Measurements from ENCODE around the gene MARCO.
"Not testable (repeated sequence)": the region's sequence is repeated elsewhere in the genome, so short reads cannot be mapped to it uniquely, and the experiment has no call there.

MARCO gene

DNA sequence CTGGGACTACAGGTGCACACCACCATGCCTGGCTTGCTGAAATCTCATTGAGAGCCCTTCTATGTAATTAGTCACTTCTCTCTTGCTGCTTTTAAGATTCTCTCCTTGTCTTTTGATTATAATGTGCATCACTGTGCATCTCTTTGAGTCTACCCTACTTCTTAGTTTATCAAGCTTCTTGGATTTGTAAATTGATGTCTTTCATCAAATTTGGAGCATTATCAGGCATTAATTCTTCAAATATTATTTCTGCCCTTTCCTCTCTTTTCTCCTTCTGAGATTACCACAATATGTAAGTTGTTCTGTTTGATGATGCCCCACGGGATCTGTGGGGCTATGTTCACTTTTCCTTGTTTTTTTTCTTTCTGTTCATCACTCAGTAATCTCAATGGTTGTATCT lies 9.0 kb upstream of the MARCO start:
- DNase-seq (ENCODE audit: low spot score): no peak

DNA sequence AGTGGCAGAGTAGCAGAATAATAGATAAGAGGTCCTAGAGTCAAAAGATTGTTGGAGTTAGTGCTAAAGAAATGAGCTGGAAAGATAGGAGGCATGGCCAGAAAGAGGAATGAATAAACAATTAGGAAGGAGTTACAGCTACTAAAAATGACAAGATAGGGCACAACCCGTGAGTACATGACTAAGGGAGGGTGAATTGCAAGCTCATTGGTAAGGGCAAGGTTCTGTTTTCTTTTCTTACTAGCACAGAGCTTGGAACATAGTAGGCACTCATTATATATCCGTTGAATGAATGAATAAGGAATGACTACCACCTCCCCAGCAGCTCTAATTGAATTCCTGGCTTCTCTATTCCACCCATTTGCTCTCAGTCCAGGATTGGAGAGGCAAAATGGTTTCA lies 5.7 kb upstream of the MARCO start:
- DNase-seq (ENCODE audit: low spot score): no peak

DNA sequence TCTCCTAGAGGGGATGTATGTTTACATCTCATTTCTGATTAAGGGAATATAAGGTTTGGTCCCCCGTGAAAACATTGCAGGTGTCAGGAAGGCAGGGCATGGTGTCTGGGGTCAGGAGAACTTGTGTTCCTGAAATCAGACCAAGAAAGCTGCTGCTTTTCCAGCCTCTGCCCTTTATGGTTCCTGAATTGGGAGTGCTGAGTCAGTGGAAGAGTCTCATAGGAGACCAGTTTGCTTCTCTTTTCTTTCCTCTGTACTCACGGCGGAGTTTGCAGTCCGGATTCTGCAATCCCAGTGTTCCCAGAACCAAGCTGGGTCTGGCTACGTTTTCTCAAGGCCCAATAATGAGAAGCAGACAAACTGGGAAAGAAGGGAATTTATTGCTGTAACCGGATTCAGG lies 5.1 kb upstream of the MARCO start:
- no peak for DNase-seq (ENCODE audit: low spot score)

DNA sequence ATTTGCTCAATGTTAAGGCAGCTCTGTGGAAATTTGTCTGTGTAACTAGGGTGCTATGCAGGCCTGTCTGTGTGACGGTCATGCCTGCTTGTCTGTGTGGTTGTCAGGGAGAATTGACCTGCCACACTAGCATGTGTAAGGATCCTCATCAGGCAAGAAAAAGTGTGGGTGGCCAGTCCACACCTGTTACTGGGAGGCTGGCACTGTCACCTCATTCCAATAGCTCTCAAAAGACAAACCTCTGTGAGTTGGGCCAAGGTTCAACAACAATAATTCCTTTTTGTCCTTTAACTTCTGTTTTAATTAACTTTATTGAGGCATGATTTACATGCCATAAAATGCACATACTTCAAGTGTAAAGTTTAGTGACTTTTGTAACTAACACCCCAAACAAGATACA lies 4.2 kb upstream of the MARCO start:
- no peak for DNase-seq (ENCODE audit: low spot score)

DNA sequence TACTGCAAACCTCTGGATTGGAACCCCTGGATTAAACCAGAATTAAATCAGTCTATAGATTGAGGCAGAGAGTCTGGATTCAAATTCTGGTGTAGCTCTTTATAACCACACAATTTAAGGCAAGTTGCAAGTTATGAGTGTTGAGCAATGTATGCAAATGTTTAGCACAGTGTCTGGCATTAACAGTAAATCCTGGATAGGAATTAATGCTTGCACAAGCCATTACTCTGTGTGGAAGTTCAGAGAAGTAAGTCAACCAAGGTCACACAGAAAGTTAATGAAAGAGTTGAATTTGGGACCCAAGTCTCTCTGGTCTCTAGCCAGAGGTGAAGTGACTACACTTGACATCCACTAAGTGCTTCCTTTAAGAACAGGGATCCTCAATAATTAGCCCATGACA lies 2.0 kb upstream of the MARCO start:
- no peak for DNase-seq (ENCODE audit: low spot score)

DNA sequence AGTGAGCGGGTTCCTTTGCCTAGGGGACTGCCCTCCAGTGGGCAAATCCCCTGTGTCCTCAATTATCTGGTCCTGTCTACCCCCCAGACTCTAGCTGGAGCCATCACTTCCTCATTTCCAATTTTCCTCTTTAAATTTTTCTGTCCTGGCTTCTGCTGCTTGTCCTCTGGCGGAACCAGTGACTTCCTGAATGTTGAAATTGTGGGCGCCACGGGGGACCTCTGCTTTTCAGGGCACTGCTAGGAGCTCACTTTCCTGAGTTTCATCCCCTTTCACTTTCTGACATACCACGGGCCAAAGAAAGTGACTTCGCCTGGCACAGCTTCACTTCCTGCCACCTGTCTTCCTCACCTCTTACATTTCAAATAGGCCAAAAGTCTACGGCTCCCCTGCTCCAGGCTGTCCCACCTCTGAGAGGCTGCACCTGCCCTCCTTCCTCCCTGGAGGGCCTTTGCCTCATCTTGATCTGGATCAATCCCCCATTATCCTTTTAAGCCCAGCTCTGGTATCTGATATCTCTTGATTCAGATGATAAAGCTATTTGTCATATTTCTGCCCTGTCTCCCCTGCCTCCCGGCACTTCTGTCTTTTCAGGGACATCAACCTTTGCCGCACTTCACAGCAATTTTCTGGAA lies 1.4 kb upstream of the MARCO start:
- no peak for DNase-seq (ENCODE audit: low spot score)

DNA sequence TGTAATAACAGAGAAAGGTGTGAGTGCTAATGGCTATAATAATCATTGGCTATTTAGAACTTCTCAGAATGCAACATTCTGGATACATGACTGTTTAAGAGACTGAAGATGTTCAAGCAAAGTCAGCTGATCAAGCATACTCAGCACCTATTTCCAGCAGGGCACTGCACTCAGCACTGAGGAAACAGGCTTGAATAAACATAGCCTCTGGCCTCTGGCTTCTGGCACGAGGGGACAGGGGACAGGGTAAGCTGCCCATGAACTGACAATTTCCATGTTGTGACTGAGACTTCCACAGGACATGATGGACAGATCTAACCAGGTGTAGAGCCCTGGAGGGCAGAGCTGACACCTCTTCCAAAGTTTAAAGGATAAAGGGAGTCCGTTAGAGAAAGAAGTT lies 1.3 kb downstream of the MARCO start:
- no peak for DNase-seq (ENCODE audit: low spot score)

DNA sequence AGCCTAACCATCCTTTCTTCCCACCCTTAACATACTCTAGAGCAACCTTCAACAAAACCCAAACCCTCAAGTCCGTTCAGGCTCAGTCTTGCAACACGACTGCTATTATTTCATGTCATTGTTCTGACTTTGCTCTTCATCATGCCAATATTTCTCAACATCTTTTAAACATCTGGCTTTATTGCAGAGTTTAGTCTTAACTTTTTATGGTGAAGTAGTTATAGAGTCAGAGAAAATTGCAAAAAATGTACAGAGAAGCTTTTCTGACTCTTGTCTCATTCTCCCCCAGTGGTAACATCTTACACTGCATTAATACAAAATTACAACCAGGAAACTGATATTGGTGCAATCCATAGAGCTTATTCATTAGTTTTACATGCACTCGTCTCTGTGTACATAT lies 3.9 kb downstream of the MARCO start:
- DNase-seq (ENCODE audit: low spot score): no peak

DNA sequence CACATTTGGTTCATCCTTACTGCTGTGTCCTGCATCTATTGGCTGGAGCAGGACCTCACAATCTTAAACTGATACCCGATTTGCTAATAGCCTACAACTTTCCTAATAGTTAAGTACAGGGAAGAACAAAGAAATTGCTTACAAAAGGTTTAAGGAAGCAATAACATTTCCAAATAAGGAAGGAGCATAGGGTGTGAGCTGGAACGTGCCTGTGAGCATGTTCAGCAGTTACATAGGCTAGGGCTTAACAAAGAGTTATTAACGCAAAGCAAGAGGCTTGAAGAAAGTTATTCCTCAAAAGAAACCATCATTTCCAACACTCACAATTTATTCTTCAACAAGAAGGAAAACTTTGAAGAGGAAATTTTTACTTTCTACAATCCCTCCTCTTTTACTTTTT lies 6.3 kb downstream of the MARCO start:
- DNase-seq (ENCODE audit: low spot score): not testable (repeated sequence)

DNA sequence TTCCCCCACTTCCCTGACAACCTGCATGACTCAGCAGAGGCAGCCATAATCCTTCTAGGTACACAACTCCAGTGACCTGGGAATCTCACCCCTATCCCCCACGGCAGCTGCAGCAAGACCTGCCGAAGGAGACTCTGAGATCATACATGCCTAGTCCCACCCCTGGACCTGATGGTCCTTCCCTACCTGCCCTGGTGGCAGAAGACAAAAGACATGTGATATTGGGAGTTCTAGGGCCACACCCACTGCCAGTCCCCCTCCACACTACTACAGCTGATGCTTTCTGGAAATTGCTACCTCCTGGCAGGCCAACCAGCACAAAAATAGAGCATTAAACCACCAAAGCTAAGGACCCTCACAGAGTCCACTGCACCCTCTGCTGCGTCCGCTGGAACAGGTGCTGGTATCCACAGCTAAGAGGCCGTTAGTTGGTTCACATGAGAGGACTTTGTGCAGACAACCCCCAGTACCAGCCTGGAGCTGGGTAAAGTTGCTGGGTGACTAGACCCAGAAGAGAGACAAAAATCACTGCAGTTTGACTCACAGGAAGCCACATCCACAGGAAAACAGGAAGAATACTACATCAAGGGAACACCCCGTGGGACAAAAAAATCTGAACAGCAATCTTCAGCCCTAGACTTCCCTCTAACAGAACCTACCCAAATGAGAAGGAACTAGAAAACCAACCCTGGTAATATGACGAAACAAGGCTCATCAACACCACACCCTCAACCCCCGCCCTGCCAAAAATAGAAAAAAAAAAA lies 12.5 kb downstream of the MARCO start:
- DNase-seq (ENCODE audit: low spot score): no peak

DNA sequence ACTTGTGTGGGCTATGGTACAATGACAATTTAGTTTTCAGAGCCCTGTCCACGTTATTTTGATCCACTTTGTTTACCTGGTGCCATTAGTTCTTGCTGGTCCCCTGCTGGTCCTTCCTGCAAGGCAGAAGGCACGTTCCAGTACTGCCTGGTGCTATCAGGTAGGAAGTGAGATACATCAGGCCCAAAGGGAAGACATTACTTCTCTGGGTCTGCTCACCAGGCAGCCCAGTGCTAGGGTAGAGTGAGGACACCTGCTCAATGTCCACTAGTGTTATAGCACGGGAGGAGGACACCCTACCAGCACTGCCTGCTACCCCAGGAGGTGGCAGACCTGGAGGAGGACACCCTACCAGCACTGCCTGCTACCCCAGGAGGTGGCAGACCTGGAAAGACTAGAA lies 23.7 kb downstream of the MARCO start:
- DNase-seq (ENCODE audit: low spot score): no peak

DNA sequence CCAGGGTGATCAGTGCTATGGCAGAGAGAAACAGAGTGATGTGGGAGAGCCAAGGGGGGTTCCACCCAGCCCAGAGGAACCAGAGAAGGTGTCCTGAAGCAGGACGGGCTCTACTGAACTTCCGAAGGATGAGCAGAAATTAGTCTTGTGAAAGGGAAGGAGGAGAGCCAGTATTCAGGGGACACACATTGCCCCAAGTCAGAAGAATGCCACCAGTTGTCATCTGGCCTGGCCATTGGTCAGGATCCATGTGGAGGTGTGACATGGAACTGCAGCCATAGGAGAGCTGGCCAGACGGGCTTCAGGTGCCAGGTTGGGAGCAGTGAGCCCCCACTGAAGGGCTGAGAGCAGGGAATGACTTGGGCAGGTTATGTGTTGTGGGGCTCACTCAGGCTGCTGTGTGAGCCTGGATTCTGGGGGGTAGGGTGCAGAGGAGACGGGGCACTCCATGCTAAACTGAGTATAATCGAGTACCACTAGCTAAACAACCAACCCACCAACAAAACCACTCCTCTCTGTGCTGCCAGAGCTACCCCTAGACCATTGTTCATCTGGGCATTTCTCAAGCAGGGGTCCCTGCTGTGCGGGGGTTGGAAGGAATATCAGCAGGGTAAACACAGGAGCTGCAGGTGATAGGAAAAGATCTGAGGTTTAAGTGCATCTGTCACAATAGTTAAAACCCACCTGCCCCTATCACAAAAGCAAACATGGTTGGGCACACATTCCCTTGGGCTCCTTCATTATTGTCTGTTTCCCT lies 25.3 kb downstream of the MARCO start:
- no peak for DNase-seq (ENCODE audit: low spot score)

DNA sequence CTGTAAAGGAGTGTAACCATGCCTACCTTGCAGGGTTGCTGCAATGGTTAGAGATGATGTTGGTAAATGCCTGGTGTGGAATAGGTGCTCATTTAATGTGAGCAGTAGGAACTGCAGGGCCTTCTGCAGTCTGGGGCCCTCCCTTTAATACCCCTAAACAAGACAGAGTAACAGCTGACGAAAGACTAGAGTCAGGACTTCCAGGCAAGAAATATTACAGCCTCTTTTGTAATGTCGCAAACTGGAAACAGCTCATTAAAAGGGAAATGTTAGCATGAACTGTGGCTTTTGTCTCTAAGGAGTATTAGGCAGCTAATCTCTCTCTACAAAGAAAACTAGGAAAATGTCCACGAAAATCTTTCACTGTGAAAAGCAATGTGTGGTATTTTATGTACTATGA lies 26.0 kb downstream of the MARCO start:
- no peak for DNase-seq (ENCODE audit: low spot score)

DNA sequence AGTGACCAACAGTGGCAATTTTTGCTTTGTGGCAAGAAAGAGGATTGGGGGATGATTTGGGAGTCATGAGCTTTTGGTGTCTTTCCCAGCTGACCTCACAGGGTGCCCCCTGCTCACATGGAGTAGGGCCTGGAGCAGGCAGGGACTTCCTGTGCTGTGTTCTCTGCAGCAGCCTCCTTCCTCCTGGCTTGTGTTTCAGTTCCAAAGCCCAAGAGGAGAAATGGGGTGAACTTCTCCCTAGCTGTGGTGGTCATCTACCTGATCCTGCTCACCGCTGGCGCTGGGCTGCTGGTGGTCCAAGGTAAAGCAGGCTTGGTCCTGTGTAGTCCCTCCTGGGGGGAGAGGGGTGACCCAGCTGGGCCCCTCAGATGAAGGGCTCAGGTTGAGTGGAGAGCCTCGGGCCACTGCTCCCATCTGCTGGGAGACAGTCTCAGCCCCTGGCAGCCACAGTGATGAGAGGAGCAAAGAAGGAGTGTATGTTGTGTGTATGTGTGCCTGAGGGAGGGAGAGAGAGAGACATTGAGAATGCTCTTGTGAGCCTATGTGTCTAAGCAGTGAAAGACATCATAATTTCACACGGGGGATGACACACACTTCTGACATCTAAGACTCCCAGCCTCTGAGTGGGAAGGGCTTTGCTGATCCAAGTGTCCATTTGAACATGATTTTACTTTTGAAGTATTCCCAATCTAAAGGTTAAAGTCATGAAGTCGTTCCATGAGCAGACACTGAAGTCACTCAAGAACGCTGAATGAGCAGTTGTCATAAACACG lies 27.2 kb downstream of the MARCO start:
- no peak for DNase-seq (ENCODE audit: low spot score)

DNA sequence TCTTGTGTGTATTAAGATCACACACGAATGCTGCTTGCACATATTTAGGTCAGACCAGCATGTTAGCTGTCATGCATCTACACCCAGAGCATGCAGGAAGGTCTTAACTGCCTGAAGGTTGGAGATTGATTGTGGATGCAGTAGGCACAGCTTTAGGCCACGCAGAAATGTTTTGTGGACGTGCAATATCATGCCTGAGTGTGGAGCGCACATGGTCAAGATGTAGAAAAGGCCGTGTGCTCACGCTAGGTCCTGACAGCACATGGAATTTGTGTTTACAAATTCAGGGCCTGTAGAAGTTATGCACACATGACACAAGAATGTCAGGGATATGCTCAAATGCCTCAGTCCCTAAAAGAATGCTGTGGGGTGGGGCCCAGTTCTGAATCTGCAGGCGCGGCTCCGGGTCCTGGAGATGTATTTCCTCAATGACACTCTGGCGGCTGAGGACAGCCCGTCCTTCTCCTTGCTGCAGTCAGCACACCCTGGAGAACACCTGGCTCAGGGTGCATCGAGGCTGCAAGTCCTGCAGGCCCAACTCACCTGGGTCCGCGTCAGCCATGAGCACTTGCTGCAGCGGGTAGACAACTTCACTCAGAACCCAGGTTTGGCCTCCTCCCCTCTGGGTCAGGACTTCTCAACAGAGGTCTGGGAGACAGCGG lies 27.9 kb downstream of the MARCO start:
- no peak for DNase-seq (ENCODE audit: low spot score)

DNA sequence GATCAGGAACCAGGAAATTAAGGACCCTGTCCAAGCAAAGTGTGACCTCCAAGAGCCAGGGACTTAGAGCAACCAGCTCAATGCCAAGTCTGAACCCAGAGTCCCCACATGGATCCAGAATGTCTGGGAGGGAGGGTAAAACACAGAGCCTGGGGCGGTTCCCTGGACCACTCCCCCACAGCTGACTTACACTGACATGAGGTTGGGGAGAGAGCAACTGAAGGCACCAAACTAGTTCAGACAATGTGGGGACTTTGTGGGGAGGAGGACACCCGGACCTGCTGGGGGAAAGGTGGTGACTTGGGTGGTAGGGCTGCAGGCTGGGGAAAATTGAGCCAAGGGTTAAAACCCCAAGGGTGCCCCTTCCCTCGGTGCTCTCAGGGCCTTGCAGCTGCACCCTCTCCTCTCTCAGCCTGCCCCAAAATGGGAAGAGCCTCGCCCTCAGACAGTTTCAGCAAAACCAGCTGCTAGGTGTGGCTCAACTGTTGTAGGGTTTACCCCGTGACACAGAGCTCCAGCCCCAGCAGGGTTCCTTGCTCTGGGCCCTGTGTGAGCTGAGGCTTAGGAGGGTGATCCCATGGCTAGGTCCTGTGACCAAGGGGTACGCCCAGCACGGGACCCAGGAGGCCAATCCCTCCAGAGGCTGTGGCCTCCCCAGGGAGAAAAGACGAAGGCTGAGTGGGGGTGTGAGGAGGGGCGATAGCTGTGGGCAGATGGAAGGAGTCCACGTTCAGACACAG lies 28.6 kb downstream of the MARCO start:
- DNase-seq (ENCODE audit: low spot score): no peak

DNA sequence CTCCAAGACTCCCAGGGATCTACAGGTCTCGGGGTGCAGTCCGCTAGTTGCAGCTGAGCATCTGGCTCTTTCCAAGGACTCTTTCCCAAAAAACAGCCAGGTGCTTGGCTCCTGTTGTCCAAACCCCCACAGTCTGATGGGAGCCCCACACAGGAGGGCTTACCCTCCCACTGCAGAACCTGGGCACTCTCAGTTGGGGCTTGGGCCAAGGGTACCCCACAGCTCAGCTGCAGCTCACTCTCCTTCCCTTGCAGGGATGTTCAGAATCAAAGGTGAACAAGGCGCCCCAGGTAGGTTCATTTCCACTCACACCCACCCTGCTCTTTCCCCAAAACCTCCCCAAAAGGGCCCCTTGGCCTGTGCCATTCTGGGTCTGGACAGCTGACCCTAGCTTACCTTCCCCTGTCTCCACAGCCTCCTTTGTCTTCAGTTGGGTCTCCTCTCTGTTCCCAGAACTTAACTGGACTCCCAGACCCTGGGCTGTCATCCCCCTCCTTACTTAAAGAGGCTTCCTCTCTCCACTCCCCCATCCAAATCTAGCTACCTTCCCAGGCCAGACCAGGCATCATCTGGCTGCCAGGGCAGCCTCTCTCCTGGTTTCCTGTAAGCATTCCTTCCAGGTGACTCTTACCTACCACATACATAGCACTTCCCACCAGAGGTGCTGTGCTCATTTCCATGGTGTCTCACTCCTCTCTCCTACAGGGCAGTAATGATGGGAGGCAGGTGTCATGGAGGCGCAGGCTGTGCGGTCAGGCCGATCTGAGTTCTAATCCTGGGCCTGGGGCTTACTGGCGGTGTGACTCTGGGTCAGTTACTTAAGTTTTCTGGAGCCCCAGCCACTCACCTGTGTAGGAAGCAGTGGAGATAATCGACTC lies 29.5 kb downstream of the MARCO start:
- no peak for DNase-seq (ENCODE audit: low spot score)

DNA sequence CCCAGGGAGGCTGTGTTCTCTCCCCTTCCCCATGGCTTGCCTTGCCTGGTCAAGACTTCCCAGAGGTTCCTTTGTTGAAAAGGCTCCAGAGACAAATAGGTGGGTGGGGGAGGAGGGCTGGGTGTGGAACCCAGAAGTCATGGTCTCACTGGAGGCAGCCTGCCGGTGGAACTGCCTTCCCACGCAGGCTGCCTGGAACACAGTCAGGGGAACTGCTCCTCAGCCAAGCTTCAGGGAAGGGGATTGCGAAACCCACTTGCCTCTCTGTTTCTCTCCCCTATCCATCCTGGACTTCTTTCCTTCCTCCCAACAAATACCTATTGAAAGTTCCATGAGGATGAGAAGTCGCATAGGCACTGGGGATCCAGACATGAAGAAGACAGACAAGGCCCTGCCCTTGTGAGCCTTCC lies 31.6 kb downstream of the MARCO start:
- DNase-seq (ENCODE audit: low spot score): no peak

DNA sequence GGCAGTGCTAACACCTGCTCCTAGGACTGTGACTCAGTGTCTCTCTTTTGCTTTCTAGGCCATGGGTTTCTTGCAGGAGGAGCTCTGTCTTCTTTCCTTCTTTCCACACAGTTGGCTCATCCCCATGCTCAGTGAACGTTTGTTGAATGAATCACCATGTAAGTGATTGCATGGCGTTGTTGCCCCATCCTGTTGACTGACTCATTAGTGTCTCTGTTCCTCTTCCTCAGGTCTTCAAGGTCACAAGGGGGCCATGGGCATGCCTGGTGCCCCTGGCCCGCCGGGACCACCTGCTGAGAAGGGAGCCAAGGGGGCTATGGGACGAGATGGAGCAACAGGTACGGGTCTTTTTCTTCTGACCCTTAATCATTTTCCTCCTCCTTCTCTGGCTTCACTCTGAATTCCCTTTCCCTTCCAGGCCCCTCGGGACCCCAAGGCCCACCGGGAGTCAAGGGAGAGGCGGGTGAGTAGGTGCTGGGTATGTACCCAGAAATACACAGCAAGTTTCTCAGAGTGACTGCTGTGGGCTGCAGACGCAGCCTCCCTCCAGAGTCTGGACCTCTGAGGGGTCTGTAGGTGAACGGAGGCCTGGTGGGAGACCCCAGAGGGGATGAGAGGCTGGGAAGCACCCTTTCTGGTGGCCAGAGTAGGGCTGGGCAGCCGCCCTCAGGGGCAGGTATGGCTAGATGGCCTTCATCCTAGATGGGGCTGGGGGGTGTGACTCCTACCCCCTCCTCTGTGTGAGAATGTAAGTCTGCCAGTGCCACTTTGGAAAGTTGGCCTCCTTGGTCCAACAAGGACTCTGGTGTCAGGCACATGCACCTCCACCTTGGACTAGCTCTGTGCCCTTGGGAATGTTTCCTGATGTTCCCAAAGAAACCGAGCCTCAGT lies 32.4 kb downstream of the MARCO start:
- no peak for DNase-seq (ENCODE audit: low spot score)
